Calu3 (cell line): ENCODE results near the gene PIK3R2. TPM values are rescaled to one million over a fixed set of nuclear protein-coding genes. Genes with fewer than 3 reads are reported as not detected.

Experiments
- BruUV-seq: library from RNA; stranded (reverse); fragments of 400-500 nt; replicated peaks from 2 replicates; lab custom pipeline; 2021; lab: Mats Ljungman, UMichigan
- CTCF ChIA-PET: fragments of 300-600 bp; sonication (Branson Sonifier 250); formaldehyde crosslinking; loops from one replicate; lab custom pipeline; 2022; ENCODE audit warnings: antibody characterized with exemption; lab: Charles Lee
- DNase-seq: peaks from one replicate; pipeline ENCODE4 v3.0.0; 2022
- H3K27ac Mint-ChIP-seq: one replicate; pipeline ENCODE4 v1.8.0; 2022; ENCODE audit warnings: mixed read lengths; ENCODE audit not compliant: unreplicated experiment
- H3K27me3 Mint-ChIP-seq: one replicate; pipeline ENCODE4 v1.8.0; 2022; ENCODE audit warnings: mixed read lengths; ENCODE audit not compliant: unreplicated experiment
- H3K36me3 Mint-ChIP-seq: one replicate; pipeline ENCODE4 v1.8.0; 2022; ENCODE audit warnings: mild to moderate bottlenecking, moderate library complexity, mixed read lengths; ENCODE audit not compliant: insufficient read depth, unreplicated experiment
- H3K4me1 Mint-ChIP-seq: one replicate; pipeline ENCODE4 v1.8.0; 2022; ENCODE audit warnings: mild to moderate bottlenecking, low read depth, mixed read lengths; ENCODE audit not compliant: unreplicated experiment
- H3K4me3 Mint-ChIP-seq: one replicate; pipeline ENCODE4 v1.8.0; 2022; ENCODE audit warnings: mild to moderate bottlenecking, low read depth, moderate library complexity, mixed read lengths; ENCODE audit not compliant: unreplicated experiment
- H3K9me3 Mint-ChIP-seq: one replicate; pipeline ENCODE4 v1.8.0; 2022; ENCODE audit warnings: low read depth, mixed read lengths; ENCODE audit not compliant: unreplicated experiment
- CTCF ChIP-seq: fragments of 200-600 bp; IDR thresholded peaks from one replicate; pipeline ENCODE4 v1.8.0; 2022; ENCODE audit warnings: antibody characterized with exemption; ENCODE audit not compliant: unreplicated experiment
- intact Hi-C: fragments of 100-400 bp; cut with micrococcal nuclease; formaldehyde crosslinking; loops from one replicate; pipeline ENCODE4 v1.10.0; 2022; ENCODE audit not compliant: unreplicated experiment
- total RNA-seq: library from RNA; stranded (reverse); gene quantifications from 2 replicates; pipeline ENCODE4 v1.2.3, GENCODE V29; 2022

The PIK3R2 gene
- total RNA-seq, 1 experiment from 2014 or later: 23.2 TPM

DNA sequence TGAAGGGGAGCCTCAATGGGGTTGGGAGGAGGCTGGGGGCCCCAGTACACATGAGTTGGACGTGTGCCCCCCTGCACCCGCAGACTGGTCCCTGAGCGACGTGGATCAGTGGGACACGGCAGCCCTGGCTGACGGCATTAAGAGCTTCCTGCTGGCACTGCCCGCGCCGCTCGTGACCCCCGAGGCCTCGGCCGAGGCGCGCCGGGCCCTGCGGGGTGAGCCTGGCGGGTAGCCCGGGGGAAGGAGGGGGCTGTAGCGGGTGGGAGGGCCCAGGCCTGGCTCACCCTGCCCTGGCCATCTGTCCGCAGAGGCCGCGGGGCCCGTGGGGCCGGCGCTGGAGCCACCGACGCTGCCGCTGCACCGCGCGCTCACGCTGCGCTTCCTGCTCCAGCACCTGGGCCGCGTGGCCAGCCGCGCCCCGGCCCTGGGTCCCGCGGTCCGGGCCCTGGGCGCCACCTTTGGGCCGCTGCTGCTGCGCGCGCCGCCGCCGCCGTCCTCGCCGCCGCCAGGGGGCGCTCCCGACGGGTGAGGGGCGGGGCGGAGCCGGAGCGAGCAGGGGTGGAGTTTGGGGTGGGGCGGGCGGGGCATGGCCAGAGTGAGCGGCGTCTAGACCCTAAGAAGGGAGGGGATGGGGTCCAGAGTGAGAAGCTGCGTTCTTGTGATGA, 8.1 kb downstream of the PIK3R2 start:
- peak; percentile 81 for DNase-seq
- Mint-ChIP-seq H3K4me3 (no peak overlapping the region), H3K27me3 (no peaks in the 10 kb centered on the region), H3K4me1 (peaks cover 6% of the 10 kb centered on the region), H3K27ac (no peak overlapping the region), H3K36me3 (peaks cover 38% of the 10 kb centered on the region), H3K9me3 (no peaks in the 10 kb centered on the region)
- TF ChIP-seq CTCF: no peak
- CTCF ChIA-PET: interaction anchor here (0.7 kb wide), 2 partner anchors 23 to 225 kb away, joined by 3 read pairs; no protein-coding TSS in a partner anchor
- BruUV-seq: no TSS peak
- intact Hi-C loops: no loop called here

DNA sequence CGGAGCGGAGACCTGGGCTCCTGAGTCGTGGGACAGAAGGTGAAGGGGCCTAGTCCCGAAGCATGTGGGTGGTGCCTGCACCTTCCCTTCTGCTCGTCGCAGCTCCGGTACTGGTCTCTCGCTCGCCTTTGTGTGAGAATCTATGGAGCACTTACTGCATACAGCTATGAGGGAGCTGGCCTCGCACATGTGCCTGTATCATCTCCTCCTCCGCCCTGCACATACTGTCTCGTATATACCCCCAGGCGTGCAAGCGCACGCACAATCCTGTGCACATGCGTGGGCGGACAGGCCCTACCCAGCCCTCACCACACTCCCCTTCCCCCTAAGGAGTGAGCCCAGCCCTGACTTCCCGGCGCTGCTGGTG, 8.7 kb downstream of the PIK3R2 start:
- no peak overlapping the region for H3K4me3 Mint-ChIP-seq

GRCh38 chr19:18164072-18164471, 11.1 kb downstream of the PIK3R2 start:
- Mint-ChIP-seq H3K9me3 (no peaks in the 10 kb centered on the region), H3K4me3 (no peak overlapping the region), H3K27ac (no peak overlapping the region), H3K36me3 (peaks cover 47% of the 10 kb centered on the region), H3K4me1 (no peaks in the 10 kb centered on the region), H3K27me3 (no peaks in the 10 kb centered on the region)
- no peak for DNase-seq
- TF ChIP-seq CTCF: no peak
- intact Hi-C loops: no loop called here
- BruUV-seq: no TSS peak
- CTCF ChIA-PET: no interaction called here

More for the DNA sequence above, 8.7 kb downstream of the PIK3R2 start:
- no peak for DNase-seq
- CTCF ChIA-PET: no interaction called here
- Mint-ChIP-seq H3K9me3 (no peaks in the 10 kb centered on the region), H3K27ac (no peak overlapping the region), H3K4me1 (peaks cover under 1% of the 10 kb centered on the region), H3K27me3 (no peaks in the 10 kb centered on the region), H3K36me3 (peaks cover 40% of the 10 kb centered on the region)
- no TSS peak for BruUV-seq
- TF ChIP-seq CTCF: no peak
- intact Hi-C loops: no loop called here

- no peak for TF ChIP-seq CTCF
- CTCF ChIA-PET: no interaction called here
- Mint-ChIP-seq H3K9me3 (no peaks in the 10 kb centered on the region), H3K27me3 (no peaks in the 10 kb centered on the region), H3K4me1 (no peaks in the 10 kb centered on the region), H3K36me3 (peaks cover 52% of the 10 kb centered on the region), H3K27ac (no peak overlapping the region), H3K4me3 (no peak overlapping the region)
- no TSS peak for BruUV-seq
- no peak for DNase-seq
- intact Hi-C loops: no loop called here
Observed at GRCh38 chr19:18165794-18166544, 13.0 kb downstream of the PIK3R2 start.
